GM12873 (cell line): ENCODE results near the gene LCLAT1.

Source experiments
- CTCF ChIP-seq: IDR thresholded peaks from 2 replicates; pipeline ENCODE4 v1.5.1; 2012; ENCODE audit warnings: low read depth, mild to moderate bottlenecking, moderate library complexity, low read length, control low read depth; ENCODE audit not compliant: insufficient read depth; ENCODE audit errors: missing control alignments

The LCLAT1 gene

DNA sequence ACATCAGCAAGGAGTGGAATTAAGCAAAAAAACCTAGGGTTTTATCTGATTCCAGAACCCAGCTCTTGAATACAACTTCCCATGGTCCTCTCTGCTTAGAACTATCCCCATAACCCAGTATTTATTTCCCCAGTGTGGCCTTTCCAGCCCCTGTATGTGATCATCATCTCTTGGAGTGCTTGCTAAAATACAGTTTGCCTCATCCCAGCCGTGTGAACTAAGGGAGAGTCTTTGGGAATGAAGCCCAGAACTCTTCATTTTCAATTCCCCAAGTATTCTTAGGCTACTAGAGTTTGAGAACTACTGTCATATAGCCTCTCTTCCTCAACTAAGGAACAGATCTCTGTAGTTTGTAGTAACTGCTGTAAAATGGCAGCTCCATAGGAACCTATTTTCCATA lies 173.1 kb downstream of the LCLAT1 start:
- no peak for TF ChIP-seq CTCF

DNA sequence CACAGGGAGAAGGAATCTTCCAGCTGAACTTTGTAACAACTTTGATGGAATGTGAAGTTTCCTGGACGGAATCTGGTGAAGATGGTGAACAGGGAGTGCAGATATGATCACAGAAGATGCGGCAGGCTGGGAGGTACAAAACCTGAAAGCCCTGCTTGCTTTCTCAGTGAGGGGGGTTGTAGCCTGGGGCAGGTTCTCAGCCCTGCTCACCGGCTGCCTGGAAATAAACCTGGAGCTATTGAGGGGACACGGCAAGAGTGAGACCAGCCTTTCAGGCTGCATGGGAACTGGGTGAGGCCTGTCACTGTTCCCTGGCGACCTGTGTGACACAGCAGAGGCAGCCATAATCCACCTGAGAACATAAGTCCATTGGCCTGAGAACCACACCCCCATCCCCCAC lies 174.8 kb downstream of the LCLAT1 start:
- TF ChIP-seq CTCF = no peak

- no peak for TF ChIP-seq CTCF
These were observed 175.4 kb downstream of the LCLAT1 start for GRCh38 chr2:30622452-30622851.

- TF ChIP-seq CTCF = no peak
These were observed 178.2 kb downstream of the LCLAT1 start for GRCh38 chr2:30625276-30625675.

DNA sequence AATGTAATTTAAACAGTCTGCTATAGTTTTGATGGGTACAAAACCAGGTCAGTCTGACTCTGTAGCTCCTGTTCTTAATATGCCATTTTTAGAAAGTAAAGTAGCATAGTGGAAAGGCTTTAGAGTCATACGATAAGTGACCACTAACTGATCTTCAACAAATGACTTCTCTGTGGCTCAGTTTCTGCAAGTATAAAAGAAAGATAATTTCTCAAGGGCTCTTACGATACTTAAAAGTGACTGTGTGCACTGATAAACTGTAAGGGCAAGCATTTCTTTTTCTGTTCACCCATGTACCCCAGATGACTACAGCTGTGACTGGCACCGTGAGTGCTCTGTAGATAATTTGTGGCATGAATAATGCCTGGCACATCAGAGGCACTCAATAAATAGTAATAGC lies 178.7 kb downstream of the LCLAT1 start:
- no peak for TF ChIP-seq CTCF

DNA sequence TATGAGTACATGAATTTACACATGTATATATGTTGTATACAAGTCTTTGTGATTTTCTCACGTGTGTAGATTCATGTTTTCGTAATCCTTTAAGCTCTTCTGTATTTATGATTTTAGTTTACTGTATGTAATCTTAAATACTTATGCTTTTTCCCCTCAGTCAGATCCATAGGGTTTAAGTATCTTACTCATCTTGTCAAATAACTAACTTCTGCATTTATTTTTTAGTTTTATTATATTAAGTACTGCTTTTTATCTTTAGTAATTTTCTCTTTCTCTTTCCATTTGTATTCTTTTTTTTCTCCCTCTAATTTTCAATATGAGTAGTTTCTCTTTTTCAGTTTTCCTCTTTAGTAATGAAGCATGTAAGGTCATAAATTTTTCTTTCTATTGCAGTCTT lies 179.4 kb downstream of the LCLAT1 start:
- TF ChIP-seq CTCF = no peak

- no peak for TF ChIP-seq CTCF
These were observed 180.1 kb downstream of the LCLAT1 start for GRCh38 chr2:30627151-30627550.
